LHCN-M2 (cell line): ENCODE measurements around the gene FBXL5. TPM values are rescaled to one million over a fixed set of nuclear protein-coding genes. Genes with fewer than 3 reads are reported as not detected.
A peak's percentile ranks its signal among the peaks of the same experiment; 100 is the strongest.

Experiments used
- DNase-seq: peaks from one replicate; pipeline ENCODE4 v3.0.0-alpha.2; 2012; ENCODE audit warnings: low read depth
- total RNA-seq: library from RNA; depleted of rRNA; stranded (reverse); fragments of >200 nt; gene quantifications from 2 replicates; pipeline ENCODE4 v1.2.3, GENCODE V29; 2014

The FBXL5 gene
- total RNA-seq, 1 experiment from 2014 or later = 165 TPM

DNA sequence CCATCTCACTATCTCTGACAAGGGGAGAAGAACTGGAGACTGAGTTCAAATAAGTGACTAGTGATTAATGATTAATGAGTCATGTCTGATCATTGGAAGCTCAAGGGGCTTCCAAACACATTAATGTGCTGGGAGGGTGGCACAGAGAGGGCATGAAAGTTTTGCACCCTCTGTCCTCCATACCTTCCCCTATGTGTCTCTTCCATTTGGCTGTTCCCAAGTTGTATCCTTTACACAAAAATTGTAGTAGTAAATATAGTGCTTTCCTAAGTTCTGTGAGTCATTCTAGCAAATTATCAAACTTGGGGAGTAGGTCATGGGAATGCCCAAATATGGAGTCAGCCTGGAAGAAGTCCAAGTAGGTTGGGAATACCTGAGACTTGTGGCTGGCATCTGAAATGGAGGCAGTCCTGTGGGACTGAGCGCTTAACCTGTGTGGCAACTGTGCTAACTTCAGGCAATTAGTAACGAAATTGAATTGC lies 22.4 kb upstream of the FBXL5 start:
- DNase-seq = peak; percentile 53

DNA sequence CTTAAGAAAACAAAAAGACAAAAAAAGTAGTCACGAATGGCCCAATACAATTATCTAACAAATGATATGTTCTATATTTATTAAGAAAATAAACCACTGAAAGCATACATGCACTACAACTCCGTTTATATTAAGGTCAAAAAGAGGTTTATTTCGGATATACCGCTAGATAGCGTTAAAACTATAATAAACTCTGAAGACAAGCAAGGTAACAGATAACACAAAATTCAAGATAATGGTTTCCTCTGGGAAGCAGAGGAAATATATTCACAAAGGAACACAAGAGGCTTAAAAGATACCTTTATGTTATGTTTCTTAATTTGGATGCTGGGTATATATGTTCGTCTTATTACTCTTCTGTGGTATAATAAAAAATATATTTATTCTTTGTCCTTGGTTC lies 21.7 kb upstream of the FBXL5 start:
- DNase-seq = no peak

- no peak for DNase-seq
Observed at GRCh38 chr4:15676039-15676438, 20.9 kb upstream of the FBXL5 start.

DNA sequence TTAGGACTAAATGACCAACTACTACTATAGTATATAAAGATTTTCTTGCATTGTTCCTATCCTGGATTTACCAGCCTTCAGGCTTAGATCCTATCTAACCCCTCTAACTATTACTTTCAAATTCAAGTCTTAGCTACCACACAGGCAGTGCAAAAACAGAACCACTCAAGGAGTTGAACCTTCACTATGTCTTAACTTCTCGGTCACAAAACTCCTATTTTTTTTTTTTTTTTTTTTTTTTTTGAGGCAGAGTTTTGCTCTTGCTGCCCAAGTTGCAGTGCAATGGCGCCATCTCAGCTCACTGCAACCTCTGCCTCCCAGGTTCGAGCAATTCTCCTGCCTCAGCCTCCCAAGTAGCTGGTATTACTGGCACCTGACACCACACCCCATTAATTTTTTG lies 20.2 kb upstream of the FBXL5 start:
- no peak for DNase-seq

- no peak for DNase-seq
Observed at GRCh38 chr4:15674926-15675325, 19.8 kb upstream of the FBXL5 start.

DNA sequence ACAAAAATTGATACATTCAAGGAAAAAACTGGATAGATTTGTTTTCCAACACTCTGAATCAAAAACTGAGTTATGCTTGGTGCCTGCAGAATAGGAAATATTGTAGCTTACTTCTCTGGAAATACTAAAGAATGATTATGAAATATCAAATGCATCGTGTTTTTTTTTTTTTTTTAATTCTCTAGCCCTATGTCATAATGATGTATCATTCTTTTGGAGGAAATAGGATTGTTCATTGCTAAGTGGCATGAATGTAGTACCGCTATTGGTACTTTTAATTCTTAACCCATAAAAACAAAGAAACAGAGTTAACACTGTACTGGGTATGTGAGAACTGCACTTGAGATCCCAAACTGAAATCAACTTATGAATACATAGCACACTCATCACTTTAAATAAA lies 18.9 kb upstream of the FBXL5 start:
- DNase-seq = no peak

- no peak for DNase-seq
Observed at GRCh38 chr4:15673337-15673736, 18.2 kb upstream of the FBXL5 start.

DNA sequence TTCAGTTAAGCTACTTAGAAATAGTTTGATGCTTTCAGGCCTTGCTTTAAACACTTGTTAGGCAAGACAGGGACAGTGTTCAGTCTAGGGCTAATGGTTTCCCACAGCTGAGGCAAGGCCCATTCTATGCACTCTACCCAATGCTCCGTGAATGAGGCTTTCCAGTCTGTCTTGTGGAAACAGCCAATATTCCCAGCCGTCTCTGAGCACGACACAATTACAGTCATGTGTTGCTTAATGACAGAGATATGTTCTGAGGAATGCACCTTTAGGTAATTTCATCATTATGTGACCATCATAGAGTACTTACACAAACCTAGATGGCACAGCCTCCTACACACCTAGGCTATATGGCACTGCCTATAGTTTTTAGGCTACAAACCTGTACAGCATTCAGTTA lies 16.9 kb upstream of the FBXL5 start:
- DNase-seq = no peak

DNA sequence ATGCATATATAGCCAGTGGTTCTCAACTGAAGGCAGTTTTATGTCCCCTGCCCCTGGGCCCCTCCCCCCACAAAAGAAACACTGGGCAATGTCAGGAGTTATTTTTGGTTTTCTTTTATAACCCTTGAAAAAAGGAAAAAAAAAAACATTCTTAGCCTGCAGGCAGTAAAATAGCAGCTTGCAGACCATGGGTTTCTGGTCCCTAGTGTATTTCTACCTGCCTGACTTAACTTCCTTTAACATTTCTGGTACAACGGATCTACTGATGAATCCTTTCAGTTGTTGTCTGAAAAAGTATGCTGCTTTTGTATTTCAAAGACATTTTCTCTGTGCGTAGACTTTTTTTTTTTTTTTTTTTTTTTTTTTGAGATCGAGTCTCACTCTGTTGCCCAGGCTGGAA lies 15.4 kb upstream of the FBXL5 start:
- DNase-seq = no peak

DNA sequence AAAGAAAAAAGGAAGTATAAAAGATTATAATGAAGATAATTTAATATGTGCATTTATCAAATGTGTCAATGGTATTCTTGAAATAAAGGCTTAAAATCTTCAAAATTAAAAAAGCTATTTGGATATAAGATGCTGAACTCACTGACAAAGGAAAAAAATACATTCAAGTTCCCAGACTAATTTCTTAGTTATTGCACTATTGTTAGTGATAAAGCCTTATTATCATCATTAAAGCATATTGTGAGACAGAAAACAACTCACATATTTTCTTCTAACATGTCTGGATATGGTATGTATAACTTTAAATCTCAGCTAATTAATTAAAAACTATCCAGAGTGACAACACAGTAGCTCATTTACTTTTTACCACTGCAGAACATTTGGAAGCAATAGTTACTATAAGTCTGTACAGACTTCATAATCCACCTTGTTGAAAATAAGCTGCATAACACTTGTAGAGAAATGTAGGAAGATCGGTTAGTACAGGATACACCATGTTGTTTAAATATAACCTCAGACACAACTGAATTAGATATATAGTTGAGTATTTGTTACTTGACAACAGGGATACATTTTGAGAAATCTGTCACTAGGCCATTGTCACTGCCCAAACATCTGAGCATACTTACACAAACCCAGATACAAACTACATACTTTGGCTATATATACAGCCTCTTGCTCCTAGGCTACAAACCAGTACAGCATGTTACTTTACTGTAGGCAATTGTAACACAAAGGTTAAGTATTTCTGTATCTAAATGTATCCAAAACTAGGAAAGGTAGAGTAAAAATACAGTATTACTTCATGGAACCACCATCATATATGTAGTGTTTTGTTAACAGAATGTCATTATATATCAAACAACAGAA lies 13.6 kb upstream of the FBXL5 start:
- DNase-seq = no peak

- no peak for DNase-seq
Observed at GRCh38 chr4:15667006-15667405, 11.8 kb upstream of the FBXL5 start.

DNA sequence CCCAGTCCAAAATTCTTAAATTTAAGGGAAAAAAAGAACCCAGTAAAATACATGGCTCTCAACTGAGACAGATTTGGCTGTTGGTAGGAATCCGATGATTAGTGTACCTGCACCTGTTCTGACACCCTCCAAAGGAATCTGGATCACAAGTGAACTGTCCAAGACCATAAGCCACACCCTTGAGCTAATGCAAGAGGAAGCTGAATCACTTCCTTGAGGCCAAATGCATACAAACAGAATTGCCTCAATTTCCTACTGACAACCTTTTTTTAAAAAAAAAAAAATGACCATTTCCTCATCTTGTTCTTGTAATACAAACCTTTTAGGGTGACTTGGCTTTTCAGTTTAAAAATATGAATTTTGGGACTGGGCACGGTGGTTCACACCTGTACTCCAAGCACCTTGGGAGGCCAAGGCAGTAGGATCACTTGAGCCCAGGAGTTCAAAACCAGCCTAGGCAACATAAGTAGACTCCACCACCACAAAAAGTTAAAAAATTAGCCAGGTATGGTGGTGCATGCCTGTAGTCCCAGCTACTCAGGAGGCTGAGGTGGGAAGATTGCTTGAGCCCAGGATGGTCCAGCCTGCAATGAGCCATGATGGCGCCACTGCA lies 10.7 kb upstream of the FBXL5 start:
- peak; percentile 90 for DNase-seq

DNA sequence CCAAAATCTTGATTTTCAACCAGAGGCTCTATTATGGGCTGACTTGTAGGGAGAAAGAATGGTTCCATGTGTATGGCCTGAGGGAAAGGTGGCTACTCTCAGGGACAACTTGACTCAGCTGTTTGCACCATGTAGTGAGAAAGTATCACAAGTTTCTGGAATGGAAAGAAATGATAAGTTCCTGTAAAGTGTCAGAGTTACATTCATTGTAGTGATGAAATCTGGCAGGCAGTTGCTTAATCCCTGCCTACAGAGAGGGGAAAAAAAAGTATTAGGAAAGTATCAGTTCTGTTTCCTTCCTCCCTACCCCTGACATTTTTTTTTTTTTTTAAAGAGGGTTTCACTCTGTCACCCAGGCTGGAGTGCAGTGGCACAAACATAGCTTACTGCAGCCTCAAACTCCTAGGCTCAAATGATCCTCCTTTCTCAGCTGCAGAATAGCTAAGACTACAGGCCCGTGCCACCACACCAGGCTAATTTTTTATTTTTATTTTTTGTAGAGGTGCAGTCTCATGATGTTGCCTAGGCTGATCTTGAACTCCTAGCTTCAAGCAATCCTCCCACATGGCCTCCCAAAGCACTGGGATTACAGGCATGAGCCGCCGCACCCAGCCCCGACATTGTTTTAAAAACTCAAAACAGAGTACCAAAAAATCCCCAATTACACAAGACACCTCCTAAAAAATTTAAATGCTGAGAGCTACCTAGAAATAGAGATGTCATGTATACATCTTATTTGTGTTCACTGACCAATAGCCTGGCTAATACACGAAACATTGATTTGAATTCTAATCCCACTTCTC lies 4.8 kb upstream of the FBXL5 start:
- DNase-seq = peak; percentile 60

- no peak for DNase-seq
Observed at GRCh38 chr4:15658781-15659180, 3.6 kb upstream of the FBXL5 start.

GRCh38 chr4:15658136-15658770 lies 3.1 kb upstream of the FBXL5 start:
- DNase-seq = peak; percentile 19

DNA sequence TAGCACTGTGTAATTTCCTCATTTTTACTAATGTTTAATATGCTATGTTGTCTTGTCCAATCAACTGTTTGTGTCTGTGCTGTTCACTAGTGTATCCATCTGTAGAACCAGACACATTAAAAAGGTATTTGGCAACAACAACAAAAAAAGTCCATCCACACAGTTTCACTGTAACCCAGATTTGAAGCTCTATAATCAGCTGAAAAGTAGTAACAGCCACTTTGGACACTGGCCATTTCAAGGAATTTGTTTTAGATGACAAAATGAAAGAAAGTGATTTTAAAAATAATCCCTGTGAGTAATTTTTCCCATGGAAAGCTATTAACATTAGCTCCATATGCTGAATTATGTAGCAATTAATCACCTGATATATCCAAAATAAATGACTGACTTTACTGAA lies 2.2 kb upstream of the FBXL5 start:
- no peak for DNase-seq

DNA sequence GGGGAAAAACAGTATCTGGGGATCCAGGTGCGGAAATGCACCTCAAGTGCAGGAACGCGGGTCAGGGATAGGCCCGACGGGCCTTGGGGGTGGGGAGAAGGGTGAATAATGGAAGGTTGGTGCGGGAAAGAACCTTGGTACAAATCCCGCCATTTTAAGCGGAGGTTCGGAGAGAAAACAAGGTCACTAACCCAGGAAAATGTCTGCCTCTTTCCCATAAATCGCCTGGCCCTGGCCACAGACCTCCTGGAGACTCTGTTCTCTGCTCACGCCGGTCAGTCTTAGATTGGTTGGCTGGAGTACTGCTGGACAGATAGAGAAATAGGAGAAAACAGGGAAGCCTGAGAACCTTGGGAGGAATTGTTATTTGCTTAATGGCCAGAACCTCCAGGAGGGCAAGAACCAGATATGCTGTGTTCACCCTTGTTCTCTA lies 897 bp upstream of the FBXL5 start:
- peak; percentile 19 for DNase-seq

GRCh38 chr4:15654593-15655222 lies 449 bp downstream of the FBXL5 start:
- DNase-seq = peak; percentile 43

DNA sequence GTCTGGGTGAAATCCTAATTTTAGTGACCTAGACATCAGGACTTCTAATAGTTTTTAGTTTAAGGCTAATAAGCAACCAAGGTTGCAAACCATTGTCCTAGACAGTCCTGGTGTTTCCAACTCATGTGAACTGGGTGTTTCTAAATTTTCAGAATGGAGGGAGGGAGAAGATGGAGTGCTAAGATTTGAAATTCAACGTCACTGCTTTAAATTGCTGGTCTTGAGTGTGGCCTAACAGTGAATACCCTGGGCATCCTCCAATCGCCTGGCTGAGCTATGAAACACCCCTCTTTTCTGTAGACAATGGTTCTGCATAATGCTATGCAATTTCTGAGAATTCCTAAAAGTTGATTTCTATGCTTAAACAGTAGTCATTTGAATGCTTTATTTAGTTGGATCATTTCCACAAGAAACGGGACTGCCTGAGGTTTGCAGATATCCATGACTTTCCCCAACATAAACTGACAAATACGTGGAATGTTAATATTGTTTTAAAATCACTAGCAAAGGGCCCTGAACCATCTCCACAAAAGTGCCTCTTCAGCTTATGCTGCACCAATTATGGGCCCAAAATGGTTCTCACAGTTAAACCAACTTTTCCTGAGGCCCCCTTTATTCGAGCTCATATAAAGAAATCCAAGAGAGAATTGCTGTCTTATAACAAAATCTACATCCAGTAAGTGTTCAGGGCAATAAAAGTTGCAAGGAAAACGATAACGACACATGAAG lies 1.1 kb downstream of the FBXL5 start:
- peak; percentile 74 for DNase-seq

DNA sequence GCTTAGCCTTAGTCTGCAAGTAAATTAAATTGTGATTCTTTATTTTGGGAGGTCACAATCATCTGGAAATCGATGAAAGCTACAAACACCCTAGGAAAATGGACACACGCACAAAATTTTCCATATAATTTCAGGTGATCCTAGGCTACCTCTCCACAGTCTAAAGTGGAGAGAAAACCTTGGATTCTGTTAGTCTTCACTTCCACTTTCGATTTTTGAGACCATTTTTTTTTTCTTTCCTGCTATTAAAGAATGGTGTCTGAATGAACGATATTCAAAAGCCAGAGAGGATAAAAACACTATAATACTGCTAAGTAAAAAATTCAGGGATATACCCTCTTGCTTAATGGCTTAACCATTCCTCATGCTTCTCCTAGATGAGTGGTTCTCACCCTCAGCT lies 1.7 kb downstream of the FBXL5 start:
- no peak for DNase-seq

- DNase-seq = no peak
Observed at GRCh38 chr4:15652841-15653240, 2.3 kb downstream of the FBXL5 start.
